Liver (tissue), 9 donors: ENCODE measurements around the gene BTBD9. TPM values are rescaled to one million over a fixed set of nuclear protein-coding genes. Genes with fewer than 3 reads are reported as not detected.

Experiments used
- DNase-seq: peaks from one replicate; pipeline ENCODE4 v3.0.0-alpha.2; 2017; ENCODE audit warnings: low spot score
- H3K27ac ChIP-seq, 2 donors: one replicate each; pipeline ENCODE4 v1.7.0; 2013; ENCODE audit warnings: inconsistent platforms in 2 of 2, low read length in 2 of 2, control low read depth in 1 of 2, low read depth in 1 of 2, mild to moderate bottlenecking in 1 of 2
- H3K27me3 ChIP-seq, 4 donors: one replicate each; pipeline versions ENCODE4 v1.6.1 to v1.7.0; 2013; ENCODE audit warnings: low read length in 3 of 4, inconsistent platforms in 1 of 4, mild to moderate bottlenecking in 1 of 4, moderate library complexity in 1 of 4; ENCODE audit not compliant: control insufficient read depth in 4 of 4, insufficient read depth in 4 of 4
- H3K36me3 ChIP-seq, 4 donors: one replicate each; pipeline versions ENCODE4 v1.6.1 to v1.7.0; 2013; ENCODE audit warnings: low read length in 3 of 4, mild to moderate bottlenecking in 3 of 4, low read depth in 1 of 4, moderate library complexity in 1 of 4; ENCODE audit not compliant: control insufficient read depth in 4 of 4, insufficient read depth in 3 of 4
- H3K4me1 ChIP-seq, 4 donors: one replicate each; pipeline versions ENCODE4 v1.6.1 to v1.7.0; 2013; ENCODE audit warnings: low read length in 3 of 4, mild to moderate bottlenecking in 3 of 4, moderate library complexity in 1 of 4; ENCODE audit not compliant: control insufficient read depth in 4 of 4, insufficient read depth in 4 of 4
- H3K4me3 ChIP-seq, 3 donors: one replicate each; pipeline versions ENCODE4 v1.6.1 to v1.7.0; 2013; ENCODE audit warnings: low read length in 3 of 3, control low read depth in 1 of 3, low read depth in 1 of 3, mild to moderate bottlenecking in 1 of 3
- H3K9ac ChIP-seq, 2 donors: one replicate each; pipeline ENCODE4 v1.7.0; 2013; ENCODE audit warnings: low read length in 2 of 2, mild to moderate bottlenecking in 2 of 2, moderate library complexity in 2 of 2, control low read depth in 1 of 2, low read depth in 1 of 2
- H3K9me3 ChIP-seq, 4 donors: one replicate each; pipeline versions ENCODE4 v1.6.1 to v1.7.0; 2013; ENCODE audit warnings: low read length in 3 of 4; ENCODE audit not compliant: control insufficient read depth in 4 of 4
- ATF3 ChIP-seq: IDR thresholded peaks from 2 replicates; pipeline ENCODE4 v1.6.1; 2016; ENCODE audit warnings: antibody characterized with exemption
- EGR1 ChIP-seq, 2 donors: IDR thresholded peaks; 2 replicates each; pipeline ENCODE4 v1.6.1; 2016 to 2018; ENCODE audit warnings: antibody characterized with exemption in 2 of 2, low read depth in 2 of 2
- FOXA1 ChIP-seq: IDR thresholded peaks from 2 replicates; pipeline ENCODE4 v1.6.1; 2016; ENCODE audit warnings: antibody characterized with exemption
- FOXA2 ChIP-seq: IDR thresholded peaks from 2 replicates; pipeline ENCODE4 v1.6.1; 2016; ENCODE audit warnings: antibody characterized with exemption
- GABPA ChIP-seq, 2 donors: IDR thresholded peaks in 1 of 2; conservative IDR thresholded peaks in 1 of 2; 2 replicates each; pipeline ENCODE4 v1.6.1; 2016; ENCODE audit warnings: antibody characterized with exemption in 2 of 2, mild to moderate bottlenecking in 1 of 2, moderate library complexity in 1 of 2
- HNF4A ChIP-seq, 2 donors: conservative IDR thresholded peaks; 2 replicates each; pipeline ENCODE4 v1.6.1; 2016; ENCODE audit warnings: antibody characterized with exemption in 2 of 2, mild to moderate bottlenecking in 2 of 2
- HNF4G ChIP-seq: IDR thresholded peaks from 2 replicates; pipeline ENCODE4 v1.6.1; 2016; ENCODE audit warnings: antibody characterized with exemption
- JUND ChIP-seq, 2 donors: IDR thresholded peaks; 2 replicates each; pipeline ENCODE4 v1.6.1; 2016; ENCODE audit warnings: antibody characterized with exemption in 2 of 2
- NR2F2 ChIP-seq: IDR thresholded peaks from 2 replicates; pipeline ENCODE4 v1.6.1; 2016; ENCODE audit warnings: antibody characterized with exemption
- RAD21 ChIP-seq, 2 donors: IDR thresholded peaks; 2 replicates each; pipeline ENCODE4 v1.6.1; 2016; ENCODE audit warnings: antibody characterized with exemption in 2 of 2, mild to moderate bottlenecking in 2 of 2
- REST ChIP-seq: IDR thresholded peaks from 2 replicates; pipeline ENCODE4 v1.6.1; 2016; ENCODE audit warnings: antibody characterized with exemption, mild to moderate bottlenecking
- RXRA ChIP-seq, 2 donors: IDR thresholded peaks; 2 replicates each; pipeline ENCODE4 v1.6.1; 2017 to 2018; ENCODE audit warnings: antibody characterized with exemption in 2 of 2, mild to moderate bottlenecking in 1 of 2
- SP1 ChIP-seq: IDR thresholded peaks from 2 replicates; pipeline ENCODE4 v1.6.1; 2018; ENCODE audit warnings: antibody characterized with exemption, mild to moderate bottlenecking
- TAF1 ChIP-seq: conservative IDR thresholded peaks from 2 replicates; pipeline ENCODE4 v1.6.1; 2016; ENCODE audit warnings: antibody characterized with exemption, mild to moderate bottlenecking
- YY1 ChIP-seq: IDR thresholded peaks from 2 replicates; pipeline ENCODE4 v1.6.1; 2016; ENCODE audit warnings: antibody characterized with exemption, mild to moderate bottlenecking
- ZBTB33 ChIP-seq: IDR thresholded peaks from 2 replicates; pipeline ENCODE4 v1.6.1; 2016; ENCODE audit warnings: antibody characterized with exemption
- WGBS: extraction: QIAGEN DNeasy Blood & Tissue Kit; methylation state at CpG from one replicate; pipeline ENCODE4 v1.1.7; 2013; 5-methylcytosine and 5-hydroxymethylcytosine counted together
- polyA plus RNA-seq, 2 donors: library from polyadenylated mRNA; stranded (reverse) in 1 of 2; unstranded in 1 of 2; fragments of 200-250 nt in 1 of 2; fragments of >200 nt in 1 of 2; fragmentation: Nextera tagmentation in 1 of 2; extraction: Ambion mirVana in 1 of 2; gene quantifications; one replicate each; pipeline versions ENCODE4 v1.2.1 to v1.2.3, GENCODE V29; 2013 to 2015
- total RNA-seq, 2 donors: library from RNA; depleted of rRNA; stranded (reverse); fragments of >200 nt; gene quantifications; one replicate each; pipeline ENCODE4 v1.2.3, GENCODE V29; 2014
- TF ChIP-seq, protein P1 (sequence below): IDR thresholded peaks from 2 replicates; pipeline ENCODE4 v1.6.1; 2016; ENCODE audit warnings: antibody characterized with exemption
- TF ChIP-seq, protein P2 (sequence below): fragments of 150-350 bp; IDR thresholded peaks from 2 replicates; pipeline ENCODE4 v1.5.1; 2017; ENCODE audit warnings: improper control_type of control experiment, low read depth, low read length; ENCODE audit not compliant: missing input control
- donor health status: healthy.
- donor health status: healthy.
- donor health status: healthy.
- donor health status: healthy.
- donor health status: healthy.

The BTBD9 gene
- total and polyA plus RNA-seq, 4 donors: 2.0 to 12.4 (median 5.7) TPM

DNA sequence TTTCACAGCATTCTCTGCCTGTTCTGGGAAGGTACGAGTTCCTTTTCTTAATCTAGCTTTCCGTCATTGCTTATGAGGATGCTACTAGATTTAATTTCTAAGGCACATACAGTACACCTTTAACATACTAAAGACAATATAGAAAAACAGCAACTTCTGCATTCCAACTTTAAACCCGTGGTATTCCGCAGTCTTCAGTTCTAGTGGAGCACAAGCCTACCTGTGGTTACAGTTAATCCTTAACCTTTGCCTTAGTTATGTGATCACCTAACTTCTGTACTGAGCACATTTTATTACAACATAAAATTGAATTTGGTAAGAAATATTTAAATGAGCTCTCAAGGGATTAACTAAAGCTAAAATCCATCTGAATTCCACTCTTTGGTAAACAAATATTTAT, 289.5 kb downstream of the BTBD9 start:
- no peak for TF ChIP-seq HNF4A (conservative IDR thresholded peaks at IDR 0.05)
- TF ChIP-seq TAF1: no peak
- no peak for TF ChIP-seq JUND (IDR thresholded peaks at IDR 0.05)
- no peak for TF ChIP-seq YY1
- no peak for TF ChIP-seq FOXA2
- TF ChIP-seq ATF3: no peak
- TF ChIP-seq HNF4G: no peak
- no peak for TF ChIP-seq EGR1 (IDR thresholded peaks at IDR 0.05; ENCODE audit: low read depth in 2 of 2)
- no peak for TF ChIP-seq RXRA (IDR thresholded peaks at IDR 0.05)
- TF ChIP-seq, protein P1, sequence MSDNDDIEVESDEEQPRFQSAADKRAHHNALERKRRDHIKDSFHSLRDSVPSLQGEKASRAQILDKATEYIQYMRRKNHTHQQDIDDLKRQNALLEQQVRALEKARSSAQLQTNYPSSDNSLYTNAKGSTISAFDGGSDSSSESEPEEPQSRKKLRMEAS: no peak
- no peak for TF ChIP-seq REST
- no peak for TF ChIP-seq ZBTB33
- TF ChIP-seq, protein P2, sequence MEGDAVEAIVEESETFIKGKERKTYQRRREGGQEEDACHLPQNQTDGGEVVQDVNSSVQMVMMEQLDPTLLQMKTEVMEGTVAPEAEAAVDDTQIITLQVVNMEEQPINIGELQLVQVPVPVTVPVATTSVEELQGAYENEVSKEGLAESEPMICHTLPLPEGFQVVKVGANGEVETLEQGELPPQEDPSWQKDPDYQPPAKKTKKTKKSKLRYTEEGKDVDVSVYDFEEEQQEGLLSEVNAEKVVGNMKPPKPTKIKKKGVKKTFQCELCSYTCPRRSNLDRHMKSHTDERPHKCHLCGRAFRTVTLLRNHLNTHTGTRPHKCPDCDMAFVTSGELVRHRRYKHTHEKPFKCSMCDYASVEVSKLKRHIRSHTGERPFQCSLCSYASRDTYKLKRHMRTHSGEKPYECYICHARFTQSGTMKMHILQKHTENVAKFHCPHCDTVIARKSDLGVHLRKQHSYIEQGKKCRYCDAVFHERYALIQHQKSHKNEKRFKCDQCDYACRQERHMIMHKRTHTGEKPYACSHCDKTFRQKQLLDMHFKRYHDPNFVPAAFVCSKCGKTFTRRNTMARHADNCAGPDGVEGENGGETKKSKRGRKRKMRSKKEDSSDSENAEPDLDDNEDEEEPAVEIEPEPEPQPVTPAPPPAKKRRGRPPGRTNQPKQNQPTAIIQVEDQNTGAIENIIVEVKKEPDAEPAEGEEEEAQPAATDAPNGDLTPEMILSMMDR: no peak
- no peak for TF ChIP-seq FOXA1
- no peak for TF ChIP-seq RAD21 (IDR thresholded peaks at IDR 0.05)
- no peak for TF ChIP-seq GABPA (IDR thresholded peaks at IDR 0.05 in 1 of 2, conservative IDR thresholded peaks at IDR 0.05 in 1 of 2)
- TF ChIP-seq SP1: no peak
- no peak for TF ChIP-seq NR2F2
- DNase-seq: no peak
- Histone ChIP-seq H3K4me3 (no peak overlapping the region), H3K27me3 (no peaks in the 10 kb centered on the region), H3K27ac (no peak overlapping the region), H3K9ac (no peak overlapping the region), H3K9me3 (no peaks in the 10 kb centered on the region), H3K4me1 (peaks cover 0 to 2% (median 0%) of the 10 kb centered on the region in 4 donors), H3K36me3 (no peaks in the 10 kb centered on the region)
- WGBS: 92% methylated on average over 4 of the region's 4 CpGs
